ENCODE measurements around the gene TMEM121.

Gene TMEM121

DNA sequence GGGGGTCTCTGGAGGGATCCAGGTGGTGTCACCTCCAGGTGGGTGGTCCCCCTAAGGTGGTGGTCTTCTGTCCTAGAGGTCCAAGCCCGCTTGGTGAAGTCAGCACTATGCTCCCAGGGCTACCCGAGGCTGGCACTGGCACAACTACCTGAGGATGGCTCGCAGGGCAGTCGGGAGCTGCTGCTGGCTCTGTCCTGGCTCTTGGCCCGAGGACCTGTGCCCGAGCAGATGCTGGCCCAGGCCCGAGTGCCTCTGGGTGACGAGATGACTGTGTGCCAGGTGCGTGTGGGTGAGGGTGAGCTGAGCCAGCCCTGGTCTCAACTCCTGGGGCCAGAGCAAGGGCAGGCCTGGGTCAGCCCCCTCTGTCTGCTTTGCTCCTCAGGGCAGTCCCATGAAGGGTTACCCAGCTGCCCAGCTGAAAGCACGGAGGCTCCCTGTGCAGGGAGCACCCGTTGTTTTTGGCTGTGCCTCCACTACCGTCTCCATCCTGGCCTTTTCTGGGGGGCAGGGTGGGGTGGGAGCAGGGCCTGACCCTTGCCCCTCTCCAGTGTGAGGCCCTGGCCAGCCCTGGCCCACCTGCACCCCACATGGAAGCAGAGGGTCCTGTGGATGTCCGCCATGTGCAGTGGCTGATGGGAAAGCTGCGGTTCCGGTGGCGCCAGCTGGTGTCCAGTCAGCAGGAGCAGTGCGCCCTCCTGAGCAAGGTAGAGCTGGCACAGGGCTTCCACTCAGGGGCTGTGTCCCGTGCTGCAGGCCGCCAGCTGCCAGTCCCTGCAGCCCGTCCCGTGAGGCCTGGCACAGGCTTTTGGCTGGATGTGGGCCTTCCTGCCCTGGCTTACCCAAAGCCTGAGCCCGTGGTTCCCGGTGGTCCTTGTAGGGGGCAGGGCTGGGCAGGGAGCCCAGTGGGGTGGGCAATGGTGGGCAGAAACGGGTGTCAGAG lies 34.1 kb upstream of the TMEM121 start:
- no peak for ATAC-seq
- no peaks in the 10 kb centered on the region for H3K9me3 Mint-ChIP-seq
- H3K36me3 Mint-ChIP-seq, result peaks cover 14% of the 10 kb centered on the region
- peaks cover 26% of the 10 kb centered on the region for H3K4me1 Mint-ChIP-seq
- no peaks in the 10 kb centered on the region for H3K27me3 Mint-ChIP-seq
- peak overlapping the region; percentile 85 for H3K4me3 Mint-ChIP-seq
- peak overlapping the region; percentile 75 for H3K27ac Mint-ChIP-seq

DNA sequence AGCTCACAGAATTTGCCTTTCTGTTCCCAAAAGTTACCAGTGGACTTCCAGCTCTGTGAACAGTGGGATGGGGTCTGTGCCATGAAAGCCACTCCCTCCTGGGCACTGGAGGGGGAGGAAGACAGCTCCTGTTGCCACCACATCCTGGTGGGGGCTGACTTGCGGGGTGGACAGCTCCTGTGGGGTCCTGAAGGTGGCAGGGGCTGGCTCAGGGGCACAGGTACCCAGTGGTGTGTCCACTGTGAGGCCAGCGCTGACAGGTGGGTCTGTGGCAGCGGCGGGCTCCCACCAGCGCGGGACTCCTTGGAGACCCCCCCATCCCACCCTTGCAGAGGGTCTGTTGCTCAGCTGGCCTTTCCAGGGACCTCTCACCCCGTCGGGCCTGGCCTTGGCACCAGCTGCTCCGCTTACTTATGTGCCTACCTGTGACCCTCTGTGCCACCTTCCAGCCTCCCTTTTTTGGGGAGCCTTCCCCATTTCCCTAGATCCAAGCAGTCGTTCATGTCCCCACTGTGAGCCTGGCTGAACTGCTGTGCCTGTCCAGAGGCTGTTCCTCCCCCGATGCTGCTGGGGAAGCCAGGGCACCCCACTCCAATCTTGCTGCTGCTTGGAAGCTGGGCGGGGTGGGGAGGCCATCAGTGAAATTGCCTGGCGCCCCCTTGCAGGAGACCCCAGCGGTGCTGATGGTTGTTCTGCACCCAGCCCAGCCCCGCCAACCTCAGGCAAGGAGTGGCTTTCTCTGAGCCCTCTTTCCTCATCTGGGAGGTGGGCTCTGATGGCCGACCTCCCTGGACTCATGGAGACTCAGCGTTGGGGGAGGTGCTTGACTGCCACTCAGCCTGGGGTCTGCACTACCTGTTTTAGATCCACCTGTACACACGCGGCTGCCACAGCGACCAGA lies 33.2 kb upstream of the TMEM121 start:
- H3K4me3 Mint-ChIP-seq, result peak overlapping the region; percentile 18
- no peaks in the 10 kb centered on the region for H3K9me3 Mint-ChIP-seq
- H3K27me3 Mint-ChIP-seq, result no peaks in the 10 kb centered on the region
- H3K36me3 Mint-ChIP-seq, result peaks cover 16% of the 10 kb centered on the region
- peaks cover 25% of the 10 kb centered on the region for H3K4me1 Mint-ChIP-seq
- H3K27ac Mint-ChIP-seq, result no peak overlapping the region
- ATAC-seq, result no peak

DNA sequence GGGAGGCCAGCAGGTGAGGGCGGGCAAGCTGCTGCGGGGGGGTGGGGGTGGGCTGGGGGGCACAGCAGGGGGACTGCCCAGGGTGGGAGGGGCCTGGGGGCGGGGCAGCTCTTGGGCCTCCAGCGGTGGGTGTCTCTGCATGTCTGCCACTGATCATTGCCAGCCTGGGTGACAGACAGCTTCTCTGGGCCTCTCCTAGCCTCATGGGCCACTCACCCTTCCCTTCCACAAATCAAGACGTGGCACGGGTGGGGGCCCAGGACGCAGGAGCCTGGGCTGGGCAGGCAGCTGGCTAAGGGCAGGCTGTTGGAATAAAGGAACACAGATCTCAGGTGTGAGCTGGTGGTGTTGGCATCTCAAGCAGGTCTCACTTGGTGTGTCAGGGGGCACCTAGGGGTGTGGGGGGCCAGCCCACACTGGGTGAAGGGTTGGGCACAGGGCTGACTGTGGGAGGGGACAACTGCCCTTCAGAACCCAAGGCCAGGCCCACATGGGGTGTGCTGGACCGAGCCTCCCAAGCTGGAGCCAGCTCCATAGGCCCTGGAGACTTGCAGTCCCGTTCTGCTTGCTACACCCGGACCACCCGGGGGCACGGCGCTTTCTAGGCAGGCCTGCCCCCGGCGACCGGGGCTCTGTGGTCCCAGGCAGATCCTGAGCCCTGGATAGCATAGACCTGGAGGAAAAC lies 32.3 kb upstream of the TMEM121 start:
- ATAC-seq, result no peak
- peaks cover 17% of the 10 kb centered on the region for H3K4me1 Mint-ChIP-seq
- H3K27ac Mint-ChIP-seq, result no peak overlapping the region
- H3K4me3 Mint-ChIP-seq, result peak overlapping the region; percentile 18
- no peaks in the 10 kb centered on the region for H3K9me3 Mint-ChIP-seq
- no peaks in the 10 kb centered on the region for H3K27me3 Mint-ChIP-seq
- H3K36me3 Mint-ChIP-seq, result peaks cover 16% of the 10 kb centered on the region

DNA sequence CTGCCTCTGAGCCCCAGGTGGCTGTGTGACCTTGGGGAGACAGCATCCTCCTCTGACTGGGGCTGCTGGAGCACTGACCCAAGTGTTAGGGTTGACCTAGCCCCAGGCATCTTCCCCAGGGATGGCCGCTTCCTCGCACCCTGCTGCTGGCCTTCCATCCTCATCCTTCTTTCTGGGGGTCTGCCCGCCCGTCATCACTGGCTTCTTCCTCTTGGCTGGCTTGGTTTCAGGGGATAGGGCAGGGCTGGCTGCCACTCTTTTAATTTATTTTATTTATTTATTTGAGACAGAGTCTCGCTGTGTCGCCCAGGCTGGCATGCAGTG lies 31.8 kb upstream of the TMEM121 start:
- Mint-ChIP-seq H3K4me3 (no peak overlapping the region), H3K36me3 (peaks cover 11% of the 10 kb centered on the region)

DNA sequence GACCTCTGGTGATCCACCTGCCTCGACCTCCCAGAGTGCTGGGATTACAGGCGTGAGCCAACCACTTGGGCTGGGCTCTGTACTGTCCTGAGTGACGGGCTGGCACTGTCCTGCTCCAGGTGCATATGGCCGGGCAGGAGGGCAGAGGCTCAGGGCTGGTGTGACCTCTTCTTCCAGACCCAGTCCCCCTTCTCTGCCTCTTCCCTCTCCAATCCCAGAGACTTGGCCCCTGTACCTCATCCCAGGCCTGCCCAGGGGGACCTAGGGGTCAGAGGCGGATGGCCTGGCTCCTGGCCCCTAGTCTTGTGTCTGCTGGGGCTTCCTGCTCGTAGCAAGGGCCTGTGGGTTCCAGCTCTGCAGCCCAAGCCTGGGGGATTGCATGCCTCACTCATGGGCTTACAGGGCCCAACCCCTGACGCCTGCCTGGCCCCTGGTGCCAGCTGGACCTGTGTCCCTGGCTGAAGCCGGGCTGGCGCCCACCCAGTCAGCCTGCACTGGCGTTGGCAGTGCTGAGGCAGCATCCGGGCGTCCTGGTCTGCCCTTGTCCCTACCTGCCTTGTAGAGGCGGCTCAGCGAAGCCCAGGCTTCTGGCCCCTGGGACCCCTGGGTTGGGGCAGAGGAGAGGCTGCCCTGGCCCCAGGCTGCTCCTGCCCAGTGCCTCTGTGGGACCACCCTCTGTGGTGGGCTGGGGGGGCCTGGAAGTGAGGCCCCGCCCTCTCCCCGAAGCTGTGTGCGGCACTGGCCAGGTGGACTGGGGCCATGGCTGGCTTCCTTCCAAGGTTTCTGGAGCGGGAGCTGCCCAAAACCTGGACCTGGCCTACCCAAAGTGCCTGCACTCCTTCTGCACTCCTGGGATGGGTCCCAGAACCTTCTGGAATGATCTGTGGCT lies 31.0 kb upstream of the TMEM121 start:
- ATAC-seq, result no peak
- H3K36me3 Mint-ChIP-seq, result peaks cover 10% of the 10 kb centered on the region
- H3K4me3 Mint-ChIP-seq, result no peak overlapping the region
- no peaks in the 10 kb centered on the region for H3K27me3 Mint-ChIP-seq
- H3K27ac Mint-ChIP-seq, result no peak overlapping the region
- peaks cover 8% of the 10 kb centered on the region for H3K4me1 Mint-ChIP-seq
- H3K9me3 Mint-ChIP-seq, result no peaks in the 10 kb centered on the region

More for the DNA sequence above, 31.8 kb upstream of the TMEM121 start:
- H3K4me1 Mint-ChIP-seq, result peaks cover 12% of the 10 kb centered on the region
- no peaks in the 10 kb centered on the region for H3K27me3 Mint-ChIP-seq
- H3K9me3 Mint-ChIP-seq, result no peaks in the 10 kb centered on the region
- no peak for ATAC-seq
- H3K27ac Mint-ChIP-seq, result no peak overlapping the region

- no peaks in the 10 kb centered on the region for H3K27me3 Mint-ChIP-seq
- H3K36me3 Mint-ChIP-seq, result peaks cover 10% of the 10 kb centered on the region
- no peak overlapping the region for H3K27ac Mint-ChIP-seq
- H3K4me3 Mint-ChIP-seq, result no peak overlapping the region
- no peak for ATAC-seq
- H3K4me1 Mint-ChIP-seq, result peaks cover 8% of the 10 kb centered on the region
- H3K9me3 Mint-ChIP-seq, result no peaks in the 10 kb centered on the region
These were observed 30.2 kb upstream of the TMEM121 start for GRCh38 chr14:105495990-105496830.

- Mint-ChIP-seq H3K4me3 (no peak overlapping the region), H3K4me1 (peaks cover 2% of the 10 kb centered on the region), H3K36me3 (peaks cover 10% of the 10 kb centered on the region), H3K27ac (no peak overlapping the region), H3K9me3 (no peaks in the 10 kb centered on the region), H3K27me3 (no peaks in the 10 kb centered on the region)
- no peak for ATAC-seq
These were observed 29.4 kb upstream of the TMEM121 start for GRCh38 chr14:105496831-105497591.

DNA sequence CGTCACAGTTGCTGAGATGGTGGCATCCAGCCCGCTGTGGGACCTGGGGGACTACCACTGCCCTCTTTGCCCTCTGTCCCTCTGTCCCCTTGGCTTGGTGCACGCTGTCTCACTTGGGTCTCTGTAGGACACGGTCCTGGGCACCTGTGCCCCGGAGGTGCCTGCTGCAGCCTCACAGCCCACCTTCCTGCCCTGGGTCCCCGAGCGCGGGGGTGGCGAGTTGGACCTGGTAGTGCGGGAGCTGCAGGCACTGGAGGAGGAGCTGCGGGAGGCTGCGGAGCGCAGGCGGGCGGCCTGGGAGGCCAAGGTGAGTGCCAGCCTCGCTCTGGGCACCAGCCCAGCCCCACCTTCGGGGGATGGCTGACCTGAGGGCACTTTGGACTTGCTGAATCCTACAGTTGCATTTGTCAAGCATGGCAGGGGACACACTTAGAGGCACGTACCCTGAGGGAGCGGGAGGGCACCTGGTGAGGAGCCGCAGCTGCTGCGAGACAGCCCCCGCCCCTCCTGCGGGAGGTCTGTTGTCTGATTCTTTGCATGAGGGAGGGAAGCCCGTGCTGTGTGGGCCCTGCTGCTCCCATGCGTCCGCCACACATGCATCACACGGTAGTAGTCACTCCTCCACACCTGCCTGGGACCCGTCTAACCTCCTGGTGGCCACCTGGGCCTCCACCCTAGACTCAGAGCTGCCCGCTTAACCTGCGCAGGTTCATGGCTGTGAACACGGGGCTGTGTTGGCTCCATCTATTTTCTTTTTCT lies 28.5 kb upstream of the TMEM121 start:
- Mint-ChIP-seq H3K9me3 (no peaks in the 10 kb centered on the region), H3K27ac (no peak overlapping the region), H3K36me3 (peaks cover 10% of the 10 kb centered on the region), H3K4me3 (no peak overlapping the region), H3K27me3 (peaks cover 6% of the 10 kb centered on the region), H3K4me1 (no peaks in the 10 kb centered on the region)
- ATAC-seq, result no peak

GRCh38 chr14:105498430-105499255 lies 27.7 kb upstream of the TMEM121 start:
- H3K4me1 Mint-ChIP-seq, result no peaks in the 10 kb centered on the region
- H3K27me3 Mint-ChIP-seq, result peaks cover 14% of the 10 kb centered on the region
- peaks cover 10% of the 10 kb centered on the region for H3K36me3 Mint-ChIP-seq
- H3K27ac Mint-ChIP-seq, result no peak overlapping the region
- no peaks in the 10 kb centered on the region for H3K9me3 Mint-ChIP-seq
- no peak overlapping the region for H3K4me3 Mint-ChIP-seq
- ATAC-seq, result no peak

DNA sequence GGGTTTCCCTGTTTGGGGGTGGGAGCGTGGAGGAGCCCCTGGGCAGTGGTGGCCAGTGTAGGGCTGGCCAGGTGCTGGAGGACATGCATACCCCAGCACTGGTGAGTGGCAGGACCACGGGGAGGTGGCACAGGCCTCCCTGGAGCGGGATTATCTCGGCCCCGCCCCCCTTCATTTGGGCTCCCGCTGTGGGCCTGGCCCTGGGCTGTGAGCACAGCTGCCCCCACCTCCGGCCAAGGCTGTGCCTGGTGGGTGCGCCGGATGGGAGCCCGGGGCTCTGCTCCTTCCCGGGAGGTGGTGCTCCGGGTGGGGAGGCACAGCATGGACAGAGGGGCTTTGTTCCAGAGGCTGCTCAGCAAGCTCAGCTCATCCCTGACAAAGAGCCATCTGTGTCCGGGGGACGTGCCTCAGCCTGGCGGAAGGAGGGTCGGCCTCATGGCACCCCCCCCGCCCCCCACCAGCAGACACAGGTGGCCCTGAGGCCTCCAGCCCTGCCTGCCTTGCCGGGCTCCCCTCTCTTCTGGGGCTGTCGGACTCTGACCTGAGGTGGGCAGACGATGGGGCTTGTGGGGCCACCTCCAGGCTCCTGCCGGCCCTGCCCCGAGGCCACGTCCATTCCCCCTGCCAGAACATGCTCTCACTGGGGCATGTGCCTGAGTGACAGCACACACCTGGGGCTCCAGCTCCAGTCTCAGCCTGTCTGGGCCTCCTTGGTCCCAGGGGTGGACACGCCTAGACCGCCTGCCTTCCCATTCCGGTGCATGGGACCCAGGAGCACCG lies 26.9 kb upstream of the TMEM121 start:
- Mint-ChIP-seq H3K27ac (no peak overlapping the region), H3K9me3 (no peaks in the 10 kb centered on the region), H3K36me3 (peaks cover 10% of the 10 kb centered on the region), H3K4me3 (no peak overlapping the region), H3K4me1 (no peaks in the 10 kb centered on the region), H3K27me3 (peaks cover 21% of the 10 kb centered on the region)
- no peak for ATAC-seq

DNA sequence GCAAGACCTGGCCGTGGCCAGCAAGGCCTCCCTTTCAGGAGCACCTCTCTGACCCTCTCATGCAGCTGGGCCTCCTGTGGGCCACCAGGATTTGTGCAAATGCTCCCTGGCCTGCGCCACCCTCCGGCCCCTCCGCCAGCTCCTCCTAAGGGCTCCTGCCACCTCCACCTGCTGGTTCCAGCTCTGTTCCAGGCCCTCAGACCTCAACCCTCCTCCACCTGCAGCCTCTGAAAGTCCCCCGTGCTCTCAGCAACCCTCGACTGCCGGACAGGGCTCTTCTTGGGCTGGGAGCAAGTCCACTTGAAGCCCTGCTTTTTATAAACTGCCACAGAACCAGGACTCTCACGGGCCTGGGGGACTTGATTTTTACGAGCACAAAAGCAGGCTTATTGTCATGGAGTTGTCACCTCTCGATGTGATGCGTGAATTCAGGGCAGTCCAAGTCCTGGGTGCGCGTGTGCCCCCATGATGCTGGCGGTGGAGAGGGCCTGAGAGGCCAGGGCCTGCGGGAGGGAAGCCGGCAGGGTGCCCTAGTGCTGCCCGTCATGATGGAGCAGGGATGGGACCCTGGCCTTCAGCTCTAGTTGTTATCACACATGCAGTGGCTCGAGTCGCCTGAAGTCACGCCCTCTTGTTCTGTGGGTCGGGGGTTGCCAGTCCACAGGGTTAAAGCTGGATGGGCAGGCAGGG lies 26.2 kb upstream of the TMEM121 start:
- Mint-ChIP-seq H3K4me3 (no peak overlapping the region), H3K9me3 (no peaks in the 10 kb centered on the region), H3K27ac (no peak overlapping the region), H3K36me3 (peaks cover 10% of the 10 kb centered on the region), H3K27me3 (peaks cover 21% of the 10 kb centered on the region), H3K4me1 (no peaks in the 10 kb centered on the region)
- ATAC-seq, result no peak
